ENCODE data around the gene ATXN10. TPM values are rescaled to one million over a fixed set of nuclear protein-coding genes. Genes with fewer than 3 reads are reported as not detected.

Gene ATXN10
- total RNA-seq, 1 donor from 2014 or later: 232 TPM

DNA sequence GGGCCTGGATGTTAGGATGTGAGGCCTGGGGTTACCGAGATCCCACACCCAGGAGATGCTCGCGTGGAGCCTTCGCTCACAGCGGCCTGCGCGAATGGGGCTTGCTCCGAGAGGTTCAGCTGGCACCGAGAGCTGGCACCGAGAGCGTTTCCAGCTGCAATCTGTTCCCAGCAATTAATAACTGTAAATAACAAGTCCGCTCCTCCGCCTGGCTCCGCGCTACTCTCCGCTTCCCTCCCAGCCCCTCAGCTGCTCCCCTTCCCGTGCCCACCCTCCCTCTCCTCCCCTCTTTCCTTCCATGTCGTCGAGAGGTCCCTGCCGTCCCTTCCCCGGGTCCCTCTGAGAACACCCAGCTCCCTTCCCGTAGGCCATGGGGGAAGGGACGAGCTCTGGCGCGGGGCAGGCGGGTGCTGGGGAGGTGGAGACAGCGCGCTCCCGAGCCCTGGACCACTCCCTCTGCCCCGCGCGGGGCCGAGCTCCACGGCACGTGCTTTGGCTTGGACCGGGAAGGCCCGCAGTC lies 194.6 kb downstream of the ATXN10 start:
- TF ChIP-seq, protein P1, sequence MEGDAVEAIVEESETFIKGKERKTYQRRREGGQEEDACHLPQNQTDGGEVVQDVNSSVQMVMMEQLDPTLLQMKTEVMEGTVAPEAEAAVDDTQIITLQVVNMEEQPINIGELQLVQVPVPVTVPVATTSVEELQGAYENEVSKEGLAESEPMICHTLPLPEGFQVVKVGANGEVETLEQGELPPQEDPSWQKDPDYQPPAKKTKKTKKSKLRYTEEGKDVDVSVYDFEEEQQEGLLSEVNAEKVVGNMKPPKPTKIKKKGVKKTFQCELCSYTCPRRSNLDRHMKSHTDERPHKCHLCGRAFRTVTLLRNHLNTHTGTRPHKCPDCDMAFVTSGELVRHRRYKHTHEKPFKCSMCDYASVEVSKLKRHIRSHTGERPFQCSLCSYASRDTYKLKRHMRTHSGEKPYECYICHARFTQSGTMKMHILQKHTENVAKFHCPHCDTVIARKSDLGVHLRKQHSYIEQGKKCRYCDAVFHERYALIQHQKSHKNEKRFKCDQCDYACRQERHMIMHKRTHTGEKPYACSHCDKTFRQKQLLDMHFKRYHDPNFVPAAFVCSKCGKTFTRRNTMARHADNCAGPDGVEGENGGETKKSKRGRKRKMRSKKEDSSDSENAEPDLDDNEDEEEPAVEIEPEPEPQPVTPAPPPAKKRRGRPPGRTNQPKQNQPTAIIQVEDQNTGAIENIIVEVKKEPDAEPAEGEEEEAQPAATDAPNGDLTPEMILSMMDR (conservative IDR thresholded peaks at IDR 0.05): no peak
- no peak for DNase-seq (ENCODE audit: low read depth, low spot score)
- Mint-ChIP-seq H3K27ac (ENCODE audit: unreplicated experiment) (no peak overlapping the region), H3K9me3 (peaks cover 2% of the 10 kb centered on the region), H3K36me3 (ENCODE audit: low read depth) (peaks cover 19% of the 10 kb centered on the region), H3K4me3 (peak overlapping the region; percentile 38), H3K4me1 (peaks cover 32% of the 10 kb centered on the region), H3K27me3 (ENCODE audit: low read depth) (peaks cover 62% of the 10 kb centered on the region)

- Mint-ChIP-seq H3K27me3 (ENCODE audit: low read depth) (peaks cover 62% of the 10 kb centered on the region), H3K4me3 (no peak overlapping the region), H3K9me3 (peaks cover 2% of the 10 kb centered on the region), H3K36me3 (ENCODE audit: low read depth) (peaks cover 17% of the 10 kb centered on the region), H3K27ac (ENCODE audit: unreplicated experiment) (no peak overlapping the region), H3K4me1 (peaks cover 29% of the 10 kb centered on the region)
- DNase-seq (ENCODE audit: low read depth, low spot score): no peak
- TF ChIP-seq, protein P1 (conservative IDR thresholded peaks at IDR 0.05): no peak
Observed at GRCh38 chr22:45866646-45867117, 195.0 kb downstream of the ATXN10 start.

DNA sequence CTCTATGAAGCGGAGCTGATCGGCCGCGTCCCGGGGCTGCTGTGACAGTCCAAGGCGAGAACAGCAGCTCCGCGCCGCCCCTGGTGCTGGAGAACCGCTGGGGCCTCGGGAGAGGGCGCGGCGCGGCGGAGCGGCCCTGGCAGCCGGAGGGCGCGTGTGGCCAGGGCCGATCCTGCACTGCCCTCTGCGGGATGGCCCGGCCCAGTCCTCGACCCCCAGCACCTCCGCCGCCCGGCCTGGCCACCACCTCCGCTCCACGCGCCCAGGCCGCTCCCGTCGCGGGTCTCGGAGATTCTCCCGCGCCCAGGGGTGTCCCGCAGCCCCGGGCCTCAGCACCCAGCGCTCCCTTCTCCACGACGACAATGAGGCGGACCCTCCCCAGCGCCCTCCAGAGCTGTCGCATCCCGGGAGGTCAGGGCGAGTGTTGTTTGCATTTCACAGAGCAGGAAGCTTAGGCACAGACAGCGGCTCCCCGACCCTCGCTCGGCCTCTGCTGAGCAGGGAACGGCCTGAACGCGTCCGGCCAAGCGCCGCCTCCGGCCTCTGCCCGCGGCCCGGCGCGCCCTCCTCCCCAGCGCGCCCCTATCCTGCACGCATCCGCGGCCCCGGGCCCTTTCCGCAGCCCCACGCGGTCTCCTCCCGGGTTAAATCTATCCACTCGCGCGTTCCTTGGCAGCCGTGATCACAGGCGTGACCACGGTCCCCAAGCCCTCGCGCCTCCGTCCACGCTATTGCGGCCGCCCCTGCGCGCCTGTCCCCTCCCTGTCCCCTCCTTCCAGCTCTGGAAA lies 195.7 kb downstream of the ATXN10 start:
- H3K27me3 Mint-ChIP-seq (ENCODE audit: low read depth): peaks cover 62% of the 10 kb centered on the region
- H3K27ac Mint-ChIP-seq (ENCODE audit: unreplicated experiment): no peak overlapping the region
- peaks cover 12% of the 10 kb centered on the region for H3K36me3 Mint-ChIP-seq (ENCODE audit: low read depth)
- H3K4me3 Mint-ChIP-seq: no peak overlapping the region
- TF ChIP-seq, protein P1 (conservative IDR thresholded peaks at IDR 0.05): peak; percentile 46
- DNase-seq (ENCODE audit: low read depth, low spot score): peak; percentile 44
- H3K9me3 Mint-ChIP-seq: no peaks in the 10 kb centered on the region
- H3K4me1 Mint-ChIP-seq: peaks cover 29% of the 10 kb centered on the region

DNA sequence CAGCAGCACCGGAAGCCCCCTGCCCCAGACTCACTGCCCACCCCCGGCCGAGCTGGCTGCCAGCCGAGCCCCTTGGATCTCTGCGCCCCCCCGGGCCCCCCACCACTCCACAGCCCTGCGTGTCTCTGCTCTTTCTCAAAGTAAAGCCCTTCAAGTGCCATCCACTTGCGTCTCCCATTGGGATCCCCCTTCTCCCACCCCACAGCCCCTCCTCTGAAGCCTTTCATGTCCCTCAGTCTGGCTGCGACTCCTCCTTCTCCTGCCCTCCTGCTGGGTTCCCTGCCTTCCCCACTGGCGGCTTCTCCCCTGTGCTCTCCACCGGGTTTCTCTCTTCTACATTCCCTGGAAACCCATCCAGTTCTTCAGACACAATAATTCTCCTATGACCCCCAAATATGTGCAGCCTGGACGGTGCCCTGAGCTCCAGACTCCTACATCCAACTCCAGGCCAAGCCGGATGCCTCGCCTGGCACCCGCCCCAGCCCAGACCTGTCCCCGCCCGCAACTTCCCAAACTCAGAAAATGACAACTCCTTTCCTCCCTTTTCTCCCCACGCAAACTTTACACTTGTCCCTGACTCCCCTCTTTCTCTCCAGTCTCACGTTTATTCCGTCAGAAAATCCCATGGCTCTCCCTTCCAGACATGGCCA lies 196.4 kb downstream of the ATXN10 start:
- Mint-ChIP-seq H3K27ac (ENCODE audit: unreplicated experiment) (no peak overlapping the region), H3K36me3 (ENCODE audit: low read depth) (peaks cover 13% of the 10 kb centered on the region), H3K9me3 (peaks cover 4% of the 10 kb centered on the region), H3K4me1 (peaks cover 29% of the 10 kb centered on the region), H3K27me3 (ENCODE audit: low read depth) (peaks cover 59% of the 10 kb centered on the region), H3K4me3 (peak overlapping the region; percentile 66)
- no peak for DNase-seq (ENCODE audit: low read depth, low spot score)
- TF ChIP-seq, protein P1 (conservative IDR thresholded peaks at IDR 0.05): no peak

- no peak for DNase-seq (ENCODE audit: low read depth, low spot score)
- no peak overlapping the region for H3K27ac Mint-ChIP-seq (ENCODE audit: unreplicated experiment)
- H3K9me3 Mint-ChIP-seq: peaks cover 9% of the 10 kb centered on the region
- H3K4me1 Mint-ChIP-seq: peaks cover 26% of the 10 kb centered on the region
- TF ChIP-seq, protein P1 (conservative IDR thresholded peaks at IDR 0.05): no peak
- peaks cover 54% of the 10 kb centered on the region for H3K27me3 Mint-ChIP-seq (ENCODE audit: low read depth)
- peaks cover 12% of the 10 kb centered on the region for H3K36me3 Mint-ChIP-seq (ENCODE audit: low read depth)
- peak overlapping the region; percentile 66 for H3K4me3 Mint-ChIP-seq
Observed at GRCh38 chr22:45868571-45869339, 197.1 kb downstream of the ATXN10 start.
